Suprapubic skin (tissue), 4 donors: ENCODE measurements around the gene COL9A3.

Source experiments
- CTCF ChIP-seq, 2 donors: fragments of 200-600 bp in 1 of 2; fragments of 450-650 bp in 1 of 2; sonication (generic) in 1 of 2; IDR thresholded peaks; one replicate each; pipeline ENCODE4 v1.5.1; 2016 to 2019; ENCODE audit warnings: antibody characterized with exemption in 2 of 2, mild to moderate bottlenecking in 1 of 2, moderate library complexity in 1 of 2
- POLR2A ChIP-seq, 2 donors: fragments of 450-650 bp; IDR thresholded peaks; one replicate each; pipeline ENCODE4 v1.6.1; 2017; ENCODE audit warnings: antibody characterized with exemption in 2 of 2, mild to moderate bottlenecking in 2 of 2, moderate library complexity in 2 of 2
- POLR2AphosphoS5 ChIP-seq, 3 donors: sonication (generic); formaldehyde crosslinking; IDR thresholded peaks; one replicate each; pipeline ENCODE4 v1.6.1; 2017; ENCODE audit warnings: antibody characterized with exemption in 3 of 3

DNA sequence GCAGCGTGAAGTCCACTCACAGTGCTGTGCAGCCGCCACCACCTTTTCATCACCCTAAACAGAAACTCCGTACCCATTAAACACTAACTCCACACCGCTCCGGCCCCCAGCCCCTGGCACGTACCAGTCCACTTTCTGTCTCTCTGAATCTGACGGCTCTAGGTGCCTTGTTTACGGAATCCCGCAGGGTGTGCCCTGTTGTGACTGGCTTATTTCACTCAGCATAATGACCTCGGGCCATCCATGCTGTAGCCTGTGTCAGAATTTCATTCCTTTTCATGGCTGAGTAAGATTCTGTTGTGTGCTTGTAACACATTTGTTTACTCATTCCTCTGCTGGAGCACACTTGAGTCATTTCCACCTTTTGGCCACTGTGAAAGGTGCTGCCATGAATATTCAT is 26.8 kb downstream of the COL9A3 start:
- TF ChIP-seq CTCF (IDR thresholded peaks at IDR 0.05) (no peak), POLR2AphosphoS5 (IDR thresholded peaks at IDR 0.05) (no peak), POLR2A (IDR thresholded peaks at IDR 0.05) (no peak)
